Upper lobe of left lung (tissue), 6 donors: ENCODE measurements around the gene DLX3. TPM values are rescaled to one million over a fixed set of nuclear protein-coding genes. Genes with fewer than 3 reads are reported as not detected.

Experiments used
- ATAC-seq, 2 donors: fragments of 200-7000 bp; cut with Tn5 transposase; one replicate each; pipeline ENCODE4 v1.9.1; 2022; ENCODE audit warnings: mild to moderate bottlenecking in 2 of 2, moderate library complexity in 2 of 2; ENCODE audit not compliant: low FRiP score in 2 of 2
- DNase-seq, 2 donors: peaks; one replicate each; pipeline ENCODE4 v3.0.0-alpha.2; 2019 to 2020
- H3K27ac ChIP-seq, 4 donors: fragments of 200-600 bp; sonication (generic); one replicate each; pipeline ENCODE4 v1.5.1; 2016 to 2019
- H3K27me3 ChIP-seq, 4 donors: fragments of 200-600 bp; sonication (generic); one replicate each; pipeline ENCODE4 v1.5.1; 2017 to 2019
- H3K36me3 ChIP-seq, 4 donors: fragments of 200-600 bp; sonication (generic); one replicate each; pipeline ENCODE4 v1.5.1; 2016 to 2019
- H3K4me1 ChIP-seq, 4 donors: fragments of 200-600 bp; sonication (generic); one replicate each; pipeline ENCODE4 v1.5.1; 2018 to 2019
- H3K4me3 ChIP-seq, 4 donors: fragments of 200-600 bp; sonication (generic); one replicate each; pipeline ENCODE4 v1.5.1; 2017 to 2019; ENCODE audit warnings: mild to moderate bottlenecking in 2 of 4, moderate library complexity in 1 of 4
- H3K9me3 ChIP-seq, 4 donors: fragments of 200-600 bp; sonication (generic); one replicate each; pipeline ENCODE4 v1.5.1; 2018 to 2019
- CTCF ChIP-seq, 6 experiments: fragments of 450-650 bp in 4 of 6; fragments of 200-600 bp in 2 of 6; sonication (generic) in 2 of 6; IDR thresholded peaks; one replicate each; pipeline ENCODE4 v1.5.1; 2016 to 2019; ENCODE audit warnings: antibody characterized with exemption in 6 of 6
- EP300 ChIP-seq, 4 donors: sonication (generic); formaldehyde crosslinking; IDR thresholded peaks; one replicate each; pipeline ENCODE4 v1.5.1; 2017; ENCODE audit warnings: antibody characterized with exemption in 4 of 4, control low read depth in 2 of 4
- POLR2A ChIP-seq, 4 donors: fragments of 450-650 bp; IDR thresholded peaks; one replicate each; pipeline ENCODE4 v1.5.1; 2016 to 2017; ENCODE audit warnings: antibody characterized with exemption in 4 of 4, mild to moderate bottlenecking in 2 of 4
- POLR2AphosphoS5 ChIP-seq, 2 donors: sonication (generic); formaldehyde crosslinking; IDR thresholded peaks; one replicate each; pipeline ENCODE4 v1.5.1; 2017; ENCODE audit warnings: antibody characterized with exemption in 2 of 2
- WGBS, 2 donors: methylation state at CpG; one replicate each; pipeline ENCODE4 v1.1.5; 2017 to 2018; 5-methylcytosine and 5-hydroxymethylcytosine counted together
- total RNA-seq, 6 donors: library from RNA; depleted of rRNA in 4 of 6; stranded (reverse); fragments of >200 nt in 4 of 6; gene quantifications; one replicate each; pipeline versions ENCODE4 v1.1.0 to v1.2.1, GENCODE V29; 2016 to 2021
- donor health status: DM: no; HTN: no; CAD: no; lungs with moderate emphysema.
- donor health status: DM: no; HTN: yes; CAD: no; lungs with severe emphysema.

Gene DLX3
- total RNA-seq, 6 donors from 2014 or later = 0.20 to 0.91 (median 0.54) TPM; not detected in 2

DNA sequence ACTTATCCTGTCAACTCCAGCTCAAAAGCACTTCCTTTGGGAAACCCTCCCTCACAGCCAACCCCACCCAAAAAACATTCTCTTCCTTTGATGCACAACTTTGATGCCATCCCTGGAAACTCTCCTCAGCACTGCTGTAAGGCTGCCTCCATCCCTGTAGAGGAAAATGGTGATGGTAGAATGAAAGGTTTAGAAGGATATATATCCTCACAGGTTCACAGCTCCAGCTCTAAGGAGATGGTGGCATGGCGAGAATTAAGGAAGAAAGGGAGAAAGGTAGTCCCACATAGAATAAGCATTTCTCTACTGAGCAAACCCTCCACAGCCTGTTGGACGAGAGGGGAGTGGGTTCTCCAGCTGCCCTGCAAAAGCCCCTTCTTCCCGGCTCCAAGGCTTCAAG lies 28.3 kb downstream of the DLX3 start:
- ATAC-seq (no peak), DNase-seq (no peak)
- Histone ChIP-seq H3K27ac (no peak overlapping the region), H3K9me3 (no peaks in the 10 kb centered on the region), H3K36me3 (no peaks in the 10 kb centered on the region), H3K4me3 (no peak overlapping the region), H3K4me1 (peaks cover 27 to 51% (median 38%) of the 10 kb centered on the region in 4 donors), H3K27me3 (peaks cover 3 to 83% (median 50%) of the 10 kb centered on the region in 4 donors)
- WGBS, 2 donors = 33 to 51% methylated on average over 3 of the region's 3 CpGs
- TF ChIP-seq CTCF (IDR thresholded peaks at IDR 0.05) (no peak), POLR2A (IDR thresholded peaks at IDR 0.05) (no peak), EP300 (IDR thresholded peaks at IDR 0.05) (no peak), POLR2AphosphoS5 (IDR thresholded peaks at IDR 0.05) (no peak)

- 13 to 15% methylated on average over 11 to 15 of the region's 16 CpGs for WGBS, 2 donors
- no peak overlapping the region for H3K27ac ChIP-seq
Observed at GRCh38 chr17:49965524-49965909, 29.5 kb downstream of the DLX3 start.

DNA sequence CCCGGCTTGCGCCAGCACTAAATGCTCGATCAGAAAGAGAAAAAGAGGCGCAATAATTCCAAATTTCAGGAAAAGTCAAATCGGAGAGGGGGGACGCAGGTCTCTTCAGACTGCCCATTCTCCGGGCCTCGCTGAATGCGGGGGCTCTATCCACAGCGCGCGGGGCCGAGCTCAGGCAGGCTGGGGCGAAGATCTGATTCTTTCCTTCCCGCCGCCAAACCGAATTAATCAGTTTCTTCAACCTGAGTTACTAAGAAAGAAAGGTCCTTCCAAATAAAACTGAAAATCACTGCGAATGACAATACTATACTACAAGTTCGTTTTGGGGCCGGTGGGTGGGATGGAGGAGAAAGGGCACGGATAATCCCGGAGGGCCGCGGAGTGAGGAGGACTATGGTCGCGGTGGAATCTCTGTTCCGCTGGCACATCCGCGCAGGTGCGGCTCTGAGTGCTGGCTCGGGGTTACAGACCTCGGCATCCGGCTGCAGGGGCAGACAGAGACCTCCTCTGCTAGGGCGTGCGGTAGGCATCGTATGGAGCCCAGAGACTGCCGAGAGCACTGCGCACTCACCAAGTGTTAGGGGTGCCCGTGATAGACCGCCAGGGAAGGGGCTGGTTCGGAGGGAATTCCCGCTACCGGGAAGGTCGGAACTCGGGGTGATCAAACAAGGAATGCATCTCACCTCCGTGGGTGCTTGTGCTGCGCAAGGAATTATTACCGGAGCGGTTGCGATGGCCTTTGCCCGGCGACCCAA lies 30.1 kb downstream of the DLX3 start:
- Histone ChIP-seq H3K27ac (no peak overlapping the region), H3K4me3 (no peak overlapping the region), H3K9me3 (no peaks in the 10 kb centered on the region), H3K4me1 (peaks cover 27 to 44% (median 32%) of the 10 kb centered on the region in 4 donors), H3K36me3 (no peaks in the 10 kb centered on the region), H3K27me3 (peaks cover 3 to 66% (median 40%) of the 10 kb centered on the region in 4 donors)
- no peak for TF ChIP-seq POLR2AphosphoS5 (IDR thresholded peaks at IDR 0.05)
- TF ChIP-seq EP300 (IDR thresholded peaks at IDR 0.05) = no peak
- no peak for TF ChIP-seq POLR2A (IDR thresholded peaks at IDR 0.05)
- no peak for TF ChIP-seq CTCF (IDR thresholded peaks at IDR 0.05)
- ATAC-seq = no peak
- no peak for DNase-seq
- 11 to 17% methylated on average over 28 to 35 of the region's 52 CpGs for WGBS, 2 donors

More at GRCh38 chr17:49965524-49965909, 29.5 kb downstream of the DLX3 start:
- no peak for DNase-seq
- H3K9me3 ChIP-seq = no peaks in the 10 kb centered on the region
- no peak for TF ChIP-seq CTCF (IDR thresholded peaks at IDR 0.05)
- H3K27me3 ChIP-seq = peaks cover 3 to 72% (median 41%) of the 10 kb centered on the region in 4 donors
- peaks cover 27 to 45% (median 34%) of the 10 kb centered on the region in 4 donors for H3K4me1 ChIP-seq
- no peak for ATAC-seq
- no peak overlapping the region for H3K4me3 ChIP-seq
- no peaks in the 10 kb centered on the region for H3K36me3 ChIP-seq

DNA sequence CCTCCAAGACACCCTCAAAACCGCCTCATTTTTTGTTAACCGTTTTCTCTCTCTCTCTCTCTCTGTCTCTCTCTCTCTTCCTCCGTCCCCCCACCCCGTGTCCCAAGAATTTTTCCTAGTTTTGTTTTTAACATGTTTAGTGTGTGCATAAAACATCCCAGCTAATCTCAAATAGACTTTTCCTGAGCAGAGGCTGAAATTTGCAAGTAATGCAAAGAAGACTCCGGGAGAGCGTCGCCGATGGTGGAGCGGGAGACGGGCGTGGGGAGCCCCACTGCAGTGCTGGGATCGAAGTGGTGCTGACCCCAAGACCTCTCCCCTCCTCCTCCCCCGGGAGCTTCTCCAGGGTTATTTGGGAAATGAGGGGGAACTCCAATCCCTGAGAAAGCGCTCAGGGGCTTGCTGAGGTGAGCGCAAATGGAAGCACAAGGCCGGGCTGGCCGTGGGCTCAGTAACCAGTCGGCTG lies 30.7 kb downstream of the DLX3 start:
- no peak for ATAC-seq
- no peak overlapping the region for H3K4me3 ChIP-seq
- 15 to 16% methylated on average over 17 to 18 of the region's 18 CpGs for WGBS, 2 donors
- DNase-seq = no peak
- H3K27me3 ChIP-seq = peaks cover 3 to 61% (median 36%) of the 10 kb centered on the region in 4 donors
- H3K4me1 ChIP-seq = peaks cover 23 to 38% (median 28%) of the 10 kb centered on the region in 4 donors
- no peaks in the 10 kb centered on the region for H3K9me3 ChIP-seq
- TF ChIP-seq CTCF (IDR thresholded peaks at IDR 0.05) (no peak), EP300 (IDR thresholded peaks at IDR 0.05) (no peak), POLR2A (IDR thresholded peaks at IDR 0.05) (no peak), POLR2AphosphoS5 (IDR thresholded peaks at IDR 0.05) (no peak)
- no peak overlapping the region for H3K27ac ChIP-seq
- no peaks in the 10 kb centered on the region for H3K36me3 ChIP-seq
